IMR-90 (cell line): Measurements from ENCODE around the gene CACNA1G. TPM values are rescaled to one million over a fixed set of nuclear protein-coding genes. Genes with fewer than 3 reads are reported as not detected.

Source experiments
- ATAC-seq: fragments of 200-7000 bp; cut with Tn5 transposase; 2 replicates; pipeline ENCODE4 v1.9.1; 2020; ENCODE audit warnings: low read depth, mild to moderate bottlenecking, moderate library complexity
- BruUV-seq: library from RNA; stranded (reverse); fragments of 400-500 nt; replicated peaks from 2 replicates; lab custom pipeline; 2021; lab: Mats Ljungman, UMichigan
- CTCF ChIA-PET: fragments of 300-600 bp; formaldehyde crosslinking; extraction: SDS; loops from one replicate; lab custom pipeline; 2021; ENCODE audit warnings: antibody characterized with exemption; lab: Yijun Ruan, JAX
- POLR2A ChIA-PET: fragments of 300-600 bp; sonication (Branson Sonifier 250); formaldehyde crosslinking; loops from one replicate; lab custom pipeline; 2022; ENCODE audit warnings: antibody characterized with exemption; ENCODE audit not compliant: unreplicated experiment; lab: Charles Lee
- DNase-seq: peaks from one replicate; pipeline ENCODE4 v3.0.0; 2013
- H2AFZ ChIP-seq: replicated peaks from 2 replicates; pipeline ENCODE3; 2013; ENCODE audit warnings: low read length, mild to moderate bottlenecking; ENCODE audit not compliant: poor library complexity
- H2AK5ac ChIP-seq: 2 replicates; pipeline ENCODE4 v1.6.1; 2013; ENCODE audit warnings: low read depth, low read length, inconsistent platforms
- H2AK9ac ChIP-seq: replicated peaks from 2 replicates; pipeline ENCODE3; 2013; ENCODE audit warnings: mild to moderate bottlenecking, low read depth, low read length, moderate library complexity; ENCODE audit not compliant: poor library complexity
- H2BK120ac ChIP-seq: 2 replicates; pipeline ENCODE4 v1.6.1; 2013; ENCODE audit warnings: low read depth, low read length, inconsistent platforms
- H2BK15ac ChIP-seq: 3 replicates; pipeline ENCODE4 v1.6.1; 2013; ENCODE audit warnings: low read depth, low read length, inconsistent platforms
- H2BK20ac ChIP-seq: 2 replicates; pipeline ENCODE4 v1.6.1; 2013; ENCODE audit warnings: low read depth, mild to moderate bottlenecking, inconsistent platforms, low read length, moderate library complexity
- H2BK5ac ChIP-seq: 2 replicates; pipeline ENCODE4 v1.6.1; 2013; ENCODE audit warnings: mild to moderate bottlenecking, low read depth, low read length, inconsistent platforms; ENCODE audit not compliant: poor library complexity, severe bottlenecking
- H3K14ac ChIP-seq: replicated peaks from 2 replicates; pipeline ENCODE4 v1.6.1; 2013; ENCODE audit warnings: low read depth, low read length, inconsistent platforms
- H3K18ac ChIP-seq: 2 replicates; pipeline ENCODE4 v1.6.1; 2013; ENCODE audit warnings: low read depth, low read length, control low read depth
- H3K23ac ChIP-seq: 2 replicates; pipeline ENCODE4 v1.6.1; 2013; ENCODE audit warnings: low read depth, low read length, inconsistent platforms
- H3K27ac ChIP-seq: 2 replicates; pipeline ENCODE4 v1.5.1; 2013; ENCODE audit warnings: mild to moderate bottlenecking, control low read depth, low read length; ENCODE audit not compliant: insufficient read depth
- H3K27me3 ChIP-seq: 2 replicates; pipeline ENCODE4 v1.6.1; 2013; ENCODE audit warnings: low read length; ENCODE audit not compliant: control insufficient read depth, insufficient read depth
- H3K36me3 ChIP-seq: 2 replicates; pipeline ENCODE4 v1.6.1; 2013; ENCODE audit warnings: low read length, mixed read lengths; ENCODE audit not compliant: control insufficient read depth, insufficient read depth
- H3K4ac ChIP-seq: 2 replicates; pipeline ENCODE4 v1.6.1; 2013; ENCODE audit warnings: low read depth, low read length, inconsistent platforms
- H3K4me1 ChIP-seq: 2 replicates; pipeline ENCODE4 v1.6.1; 2013; ENCODE audit warnings: low read length, mixed read lengths; ENCODE audit not compliant: control insufficient read depth, insufficient read depth
- H3K4me2 ChIP-seq: 2 replicates; pipeline ENCODE4 v1.6.1; 2013; ENCODE audit warnings: low read depth, mild to moderate bottlenecking, control low read depth, low read length, moderate library complexity
- H3K4me3 ChIP-seq: 2 replicates; pipeline ENCODE4 v1.5.1; 2013; ENCODE audit warnings: low read depth, mild to moderate bottlenecking, control low read depth, low read length, moderate library complexity; ENCODE audit not compliant: insufficient read depth
- H3K56ac ChIP-seq: 2 replicates; pipeline ENCODE4 v1.6.1; 2013; ENCODE audit warnings: low read length, inconsistent platforms; ENCODE audit not compliant: insufficient read depth; ENCODE audit errors: extremely low read depth
- H3K79me1 ChIP-seq, 2 experiments: 2 replicates each; pipeline ENCODE4 v1.6.1; 2013; ENCODE audit warnings: low read length in 2 of 2, inconsistent platforms in 1 of 2, low read depth in 1 of 2
- H3K9ac ChIP-seq: 2 replicates; pipeline ENCODE4 v1.6.1; 2013; ENCODE audit warnings: low read depth, low read length, control low read depth
- H3K9me1 ChIP-seq: 2 replicates; pipeline ENCODE4 v1.6.1; 2013; ENCODE audit warnings: low read length, inconsistent platforms; ENCODE audit not compliant: insufficient read depth
- H3K9me3 ChIP-seq: 2 replicates; pipeline ENCODE4 v1.6.1; 2013; ENCODE audit warnings: low read length; ENCODE audit not compliant: control insufficient read depth, insufficient read depth
- H4K20me1 ChIP-seq: 2 replicates; pipeline ENCODE4 v1.6.1; 2013; ENCODE audit warnings: low read length, inconsistent platforms; ENCODE audit not compliant: insufficient read depth
- H4K5ac ChIP-seq: 2 replicates; pipeline ENCODE4 v1.6.1; 2013; ENCODE audit warnings: mild to moderate bottlenecking, low read depth, low read length, control low read depth
- H4K8ac ChIP-seq, 2 experiments: 2 replicates each; pipeline ENCODE4 v1.6.1; 2013; ENCODE audit warnings: low read depth in 2 of 2, low read length in 2 of 2, control low read depth in 1 of 2, inconsistent platforms in 1 of 2
- H4K91ac ChIP-seq: 2 replicates; pipeline ENCODE4 v1.6.1; 2013; ENCODE audit warnings: low read depth, low read length, inconsistent platforms; ENCODE audit not compliant: insufficient read depth
- WGBS, 2 experiments: methylation state at CpG; one replicate each; pipeline versions ENCODE4 v1.1.5 to v1.1.7; 2013; ENCODE audit warnings: missing lambda C conversion rate in 2 of 2; ENCODE audit not compliant: insufficient read length in 1 of 2; ENCODE audit errors: extremely low coverage in 2 of 2; 5-methylcytosine and 5-hydroxymethylcytosine counted together
- dilution Hi-C: fragments of 300-500 bp; cut with HindIII; formaldehyde crosslinking; loops from one replicate; pipeline ENCODE4 v1.14.3; 2018; ENCODE audit warnings: low sequenced_read_pairs; ENCODE audit not compliant: unreplicated experiment
- in situ Hi-C: fragments of 300-500 bp; cut with MboI; formaldehyde crosslinking; loops from 3 replicates; pipeline ENCODE4 v1.14.3; 2019; ENCODE audit warnings: low sequenced_read_pairs, inconsistent platforms, mixed read lengths
- intact Hi-C: fragments of 100-400 bp; cut with micrococcal nuclease; formaldehyde crosslinking; loops from 2 replicates; pipeline ENCODE4 v1.10.0; 2022
- polyA plus RNA-seq, 3 experiments: library from polyadenylated mRNA; depleted of rRNA; stranded (reverse); fragments of >200 nt; gene quantifications; 2 replicates each; pipeline ENCODE4 v1.2.3, GENCODE V29; 2012; ENCODE audit warnings: low replicate concordance in 1 of 3
- total RNA-seq: library from RNA; depleted of rRNA; stranded (reverse); fragments of >200 nt; gene quantifications from 2 replicates; pipeline ENCODE4 v1.2.3, GENCODE V29; 2012
- TF ChIP-seq, protein P1 (sequence below): fragments of 150-350 bp; IDR thresholded peaks from 2 replicates; pipeline ENCODE4 v1.6.1; 2016; ENCODE audit warnings: low read depth, mild to moderate bottlenecking, low read length, moderate library complexity, borderline replicate concordance

Gene CACNA1G
- total and polyA plus RNA-seq, 2 of the 4 experiments (the other 2 are of a cell fraction): under 0.01 to 0.03 TPM

DNA sequence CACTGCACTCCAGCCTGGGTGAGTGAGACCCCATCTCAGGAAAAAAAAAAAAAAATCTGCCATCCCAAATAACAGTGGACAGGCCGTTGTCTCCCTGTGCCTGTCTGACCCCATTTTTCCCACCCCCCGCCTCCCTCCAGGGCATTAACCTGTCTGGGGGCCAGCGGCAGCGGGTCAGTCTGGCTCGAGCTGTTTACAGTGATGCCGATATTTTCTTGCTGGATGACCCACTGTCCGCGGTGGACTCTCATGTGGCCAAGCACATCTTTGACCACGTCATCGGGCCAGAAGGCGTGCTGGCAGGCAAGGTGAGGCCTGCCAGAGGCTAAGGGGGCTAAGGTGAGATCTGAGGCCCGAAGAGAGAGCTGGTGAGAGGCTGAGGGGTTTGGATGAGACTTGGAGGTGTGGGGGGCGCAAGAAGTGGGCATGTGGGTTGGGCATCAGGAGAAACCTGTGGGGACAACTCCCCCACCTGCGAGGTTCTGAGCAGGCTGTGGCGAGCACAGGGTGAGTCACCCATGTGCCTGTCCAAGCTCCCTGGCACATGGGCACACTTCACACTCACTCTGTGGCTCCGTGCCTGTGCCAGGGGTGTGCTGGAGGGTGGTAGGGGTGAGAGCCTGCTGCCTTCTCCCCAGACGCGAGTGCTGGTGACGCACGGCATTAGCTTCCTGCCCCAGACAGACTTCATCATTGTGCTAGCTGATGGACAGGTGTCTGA lies 112.5 kb downstream of the CACNA1G start (continued):
- TF ChIP-seq, protein P1, sequence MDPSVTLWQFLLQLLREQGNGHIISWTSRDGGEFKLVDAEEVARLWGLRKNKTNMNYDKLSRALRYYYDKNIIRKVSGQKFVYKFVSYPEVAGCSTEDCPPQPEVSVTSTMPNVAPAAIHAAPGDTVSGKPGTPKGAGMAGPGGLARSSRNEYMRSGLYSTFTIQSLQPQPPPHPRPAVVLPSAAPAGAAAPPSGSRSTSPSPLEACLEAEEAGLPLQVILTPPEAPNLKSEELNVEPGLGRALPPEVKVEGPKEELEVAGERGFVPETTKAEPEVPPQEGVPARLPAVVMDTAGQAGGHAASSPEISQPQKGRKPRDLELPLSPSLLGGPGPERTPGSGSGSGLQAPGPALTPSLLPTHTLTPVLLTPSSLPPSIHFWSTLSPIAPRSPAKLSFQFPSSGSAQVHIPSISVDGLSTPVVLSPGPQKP: no peak

DNA sequence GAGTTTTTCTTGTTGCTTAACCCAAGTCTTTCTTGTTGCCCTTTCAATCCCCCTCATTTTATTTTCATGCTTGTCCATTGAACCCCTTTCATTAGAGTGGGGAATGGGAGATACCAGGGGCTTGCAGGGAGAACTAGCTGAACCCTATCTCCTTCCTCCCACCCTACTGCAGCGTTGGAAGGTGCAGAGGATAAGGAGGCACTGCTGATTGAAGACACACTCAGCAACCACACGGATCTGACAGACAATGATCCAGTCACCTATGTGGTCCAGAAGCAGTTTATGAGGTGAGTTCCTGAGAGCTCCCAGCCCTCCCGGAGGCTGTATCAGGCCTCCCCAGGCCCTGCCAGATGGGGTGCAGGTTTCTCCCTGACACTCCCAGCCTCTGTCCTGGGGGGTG lies 114.7 kb downstream of the CACNA1G start:
- no TSS peak for BruUV-seq
- WGBS, 2 experiments: 100% methylated on average over 1 of the region's 3 CpGs; no CpG with 5 or more reads in 1 of the 2 experiments
- TF ChIP-seq, protein P1: no peak
- H4K8ac ChIP-seq: no peak overlapping the region
- peak overlapping the region; percentile 46 for H2AFZ ChIP-seq
- H2BK20ac ChIP-seq: no peak overlapping the region
- H3K9me3 ChIP-seq: no peaks in the 10 kb centered on the region
- H2BK15ac ChIP-seq: no peak overlapping the region
- H2AK5ac ChIP-seq: no peak overlapping the region
- H4K5ac ChIP-seq: no peak overlapping the region
- no peaks in the 10 kb centered on the region for H3K79me1 ChIP-seq
- peaks cover 2% of the 10 kb centered on the region; the same call in 1 of the 2 replicates for H3K36me3 ChIP-seq
- in situ Hi-C loops: loop anchor here (5.0 kb wide), 1 partner anchor 38 kb away; no protein-coding TSS in a partner anchor
- no peaks in the 10 kb centered on the region for H3K27me3 ChIP-seq
- intact Hi-C loops: no loop called here
- no peaks in the 10 kb centered on the region for H4K20me1 ChIP-seq
- H3K9me1 ChIP-seq: peaks cover 9% of the 10 kb centered on the region; the same call in 1 of the 2 replicates
- ChIA-PET CTCF (no interaction called here), POLR2A (no interaction called here)
- H3K56ac ChIP-seq: no peak overlapping the region
- dilution Hi-C loops: no loop called here
- H3K23ac ChIP-seq: no peak overlapping the region
- ATAC-seq: no peak
- H3K27ac ChIP-seq: no peak overlapping the region
- no peak overlapping the region for H4K91ac ChIP-seq
- H3K4me3 ChIP-seq: no peak overlapping the region
- H2BK120ac ChIP-seq: no peak overlapping the region
- H3K4me2 ChIP-seq: no peak overlapping the region
- H3K4ac ChIP-seq: no peak overlapping the region
- DNase-seq: no peak
- no peak overlapping the region for H2AK9ac ChIP-seq
- no peak overlapping the region for H3K9ac ChIP-seq
- H3K18ac ChIP-seq: no peak overlapping the region
- H2BK5ac ChIP-seq: no peak overlapping the region
- H3K14ac ChIP-seq: no peak overlapping the region
- H3K4me1 ChIP-seq: peaks cover 9% of the 10 kb centered on the region
